Measurements from ENCODE around the gene PROZ.

GRCh38 chr13:113148407-113148806, 10.0 kb upstream of the PROZ start:
- TF ChIP-seq CTCF (conservative IDR thresholded peaks at IDR 0.05; ENCODE audit: low read length) (no peak), EZH2phosphoT487 (IDR thresholded peaks at IDR 0.05; ENCODE audit: borderline replicate concordance, low read depth, low read length) (no peak)
